Effector memory CD4-positive, alpha-beta T cell (primary cell): ENCODE measurements around the gene RRAS2.

Experiments
- DNase-seq, 3 donors: peaks; one replicate each; pipeline ENCODE4 v3.0.0-alpha.2; 2020
- H3K27ac ChIP-seq: 2 replicates; pipeline ENCODE4 v1.7.0; 2013; ENCODE audit warnings: mild to moderate bottlenecking, low read length, moderate library complexity; ENCODE audit not compliant: insufficient read depth, poor library complexity, severe bottlenecking
- H3K27me3 ChIP-seq: replicated peaks from 2 replicates; pipeline ENCODE4 v1.7.0; 2013; ENCODE audit warnings: mild to moderate bottlenecking, low read length; ENCODE audit not compliant: insufficient read depth, control insufficient read depth, poor library complexity, severe bottlenecking
- H3K36me3 ChIP-seq: 2 replicates; pipeline ENCODE4 v1.7.0; 2013; ENCODE audit warnings: mild to moderate bottlenecking, low read length, moderate library complexity; ENCODE audit not compliant: control insufficient read depth, insufficient read depth
- H3K4me1 ChIP-seq: 2 replicates; pipeline ENCODE4 v1.7.0; 2013; ENCODE audit warnings: low read length, mild to moderate bottlenecking; ENCODE audit not compliant: control insufficient read depth, insufficient read depth, poor library complexity, severe bottlenecking
- H3K4me3 ChIP-seq: 2 replicates; pipeline ENCODE4 v1.7.0; 2013; ENCODE audit warnings: low read length, low read depth, mild to moderate bottlenecking; ENCODE audit not compliant: insufficient read depth, poor library complexity, severe bottlenecking
- H3K9me3 ChIP-seq: 2 replicates; pipeline ENCODE4 v1.7.0; 2013; ENCODE audit warnings: mild to moderate bottlenecking, low read length, moderate library complexity; ENCODE audit not compliant: control insufficient read depth

RRAS2 gene

GRCh38 chr11:14373941-14374646 is 15.1 kb upstream of the RRAS2 start:
- DNase-seq: no peak
- Histone ChIP-seq H3K36me3 (no peaks in the 10 kb centered on the region), H3K27me3 (no peaks in the 10 kb centered on the region), H3K4me3 (no peak overlapping the region), H3K4me1 (no peaks in the 10 kb centered on the region), H3K9me3 (no peaks in the 10 kb centered on the region), H3K27ac (no peak overlapping the region)

DNA sequence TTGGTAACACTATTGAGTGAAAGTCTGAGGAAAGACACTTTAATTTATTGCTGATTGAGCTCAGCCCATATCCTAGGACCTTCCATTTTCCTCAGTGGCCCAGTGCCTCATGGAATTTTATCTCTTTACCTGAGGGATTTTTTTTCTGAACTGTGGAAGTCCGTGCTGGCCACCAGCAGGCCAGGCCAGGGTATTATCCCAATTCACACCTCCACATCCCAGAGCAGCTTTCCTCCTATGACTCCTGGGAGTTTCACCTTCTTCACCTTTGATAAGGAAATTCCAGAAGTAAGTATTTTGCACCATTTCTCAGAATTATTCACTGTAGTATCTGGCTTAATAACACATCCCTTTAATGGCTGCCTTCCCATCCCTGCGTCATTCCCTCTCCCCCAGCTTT is 13.0 kb upstream of the RRAS2 start:
- no peaks in the 10 kb centered on the region for H3K9me3 ChIP-seq
- H3K27me3 ChIP-seq: no peaks in the 10 kb centered on the region
- no peaks in the 10 kb centered on the region for H3K36me3 ChIP-seq
- H3K4me1 ChIP-seq: no peaks in the 10 kb centered on the region
- H3K4me3 ChIP-seq: no peak overlapping the region
- H3K27ac ChIP-seq: no peak overlapping the region
- no peak for DNase-seq

GRCh38 chr11:14371249-14371648 is 12.3 kb upstream of the RRAS2 start:
- Histone ChIP-seq H3K9me3 (no peaks in the 10 kb centered on the region), H3K4me1 (no peaks in the 10 kb centered on the region), H3K4me3 (no peak overlapping the region), H3K36me3 (no peaks in the 10 kb centered on the region), H3K27ac (no peak overlapping the region), H3K27me3 (no peaks in the 10 kb centered on the region)
- DNase-seq: no peak

DNA sequence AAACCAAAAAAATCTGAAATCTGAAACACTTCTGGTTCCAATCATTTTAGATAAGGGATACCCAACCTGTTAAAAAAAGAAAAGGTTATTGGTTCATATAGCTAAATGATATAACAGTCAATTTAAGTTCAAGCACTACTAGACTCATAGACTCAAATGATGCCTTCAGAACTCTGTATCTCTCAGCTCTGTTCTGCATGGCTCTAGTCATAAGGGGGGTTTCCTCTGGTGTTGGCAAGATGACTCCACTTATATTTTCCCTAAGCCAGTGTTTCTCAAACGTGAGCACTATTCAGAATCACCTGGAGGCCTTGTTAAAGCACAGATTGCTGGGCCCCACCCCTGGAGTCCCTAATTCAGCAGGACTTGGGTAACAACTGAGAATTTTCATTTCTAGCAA is 11.5 kb upstream of the RRAS2 start:
- H3K27ac ChIP-seq: no peak overlapping the region

GRCh38 chr11:14369598-14369997 is 10.6 kb upstream of the RRAS2 start:
- Histone ChIP-seq H3K27ac (no peak overlapping the region), H3K4me1 (no peaks in the 10 kb centered on the region), H3K27me3 (no peaks in the 10 kb centered on the region), H3K9me3 (no peaks in the 10 kb centered on the region), H3K4me3 (no peak overlapping the region), H3K36me3 (no peaks in the 10 kb centered on the region)
- no peak for DNase-seq

More for the DNA sequence above, 11.5 kb upstream of the RRAS2 start:
- DNase-seq: no peak
- H3K9me3 ChIP-seq: no peaks in the 10 kb centered on the region
- no peak overlapping the region for H3K4me3 ChIP-seq
- no peaks in the 10 kb centered on the region for H3K4me1 ChIP-seq
- no peaks in the 10 kb centered on the region for H3K27me3 ChIP-seq
- H3K36me3 ChIP-seq: no peaks in the 10 kb centered on the region

DNA sequence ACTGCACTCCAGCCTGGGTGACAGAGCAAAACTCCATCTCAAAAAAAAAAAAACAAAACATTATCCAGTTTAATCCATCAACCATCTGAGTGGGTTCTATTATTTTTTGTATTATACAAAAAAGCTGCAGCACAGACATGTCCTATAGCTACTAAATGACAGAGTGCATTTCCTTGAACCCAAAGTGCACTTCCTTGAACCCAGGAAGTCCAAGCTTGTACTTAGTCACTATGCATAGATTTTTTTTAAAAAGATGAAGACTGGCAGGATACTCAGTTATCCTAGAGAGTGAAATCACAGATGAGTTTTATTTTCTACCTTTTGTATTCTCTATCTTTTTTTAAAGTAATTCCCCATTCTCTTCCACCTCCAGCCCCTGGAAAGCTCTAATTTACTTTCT is 8.0 kb upstream of the RRAS2 start:
- no peak for DNase-seq
- Histone ChIP-seq H3K27me3 (no peaks in the 10 kb centered on the region), H3K4me3 (no peak overlapping the region), H3K36me3 (no peaks in the 10 kb centered on the region), H3K9me3 (no peaks in the 10 kb centered on the region), H3K27ac (no peak overlapping the region), H3K4me1 (no peaks in the 10 kb centered on the region)

- H3K27me3 ChIP-seq: no peaks in the 10 kb centered on the region
Observed at GRCh38 chr11:14364322-14364721, 5.3 kb upstream of the RRAS2 start.

GRCh38 chr11:14362611-14363010 is 3.6 kb upstream of the RRAS2 start:
- H3K4me3 ChIP-seq: no peak overlapping the region
- no peaks in the 10 kb centered on the region for H3K27me3 ChIP-seq
- no peak for DNase-seq
- H3K36me3 ChIP-seq: no peaks in the 10 kb centered on the region
- H3K4me1 ChIP-seq: no peaks in the 10 kb centered on the region
- no peak overlapping the region for H3K27ac ChIP-seq
- no peaks in the 10 kb centered on the region for H3K9me3 ChIP-seq

More at GRCh38 chr11:14364322-14364721, 5.3 kb upstream of the RRAS2 start:
- no peak overlapping the region for H3K27ac ChIP-seq
- DNase-seq: no peak
- no peak overlapping the region for H3K4me3 ChIP-seq
- H3K9me3 ChIP-seq: no peaks in the 10 kb centered on the region
- H3K4me1 ChIP-seq: no peaks in the 10 kb centered on the region
- no peaks in the 10 kb centered on the region for H3K36me3 ChIP-seq

- Histone ChIP-seq H3K9me3 (no peaks in the 10 kb centered on the region), H3K4me1 (no peaks in the 10 kb centered on the region), H3K27ac (no peak overlapping the region), H3K4me3 (no peak overlapping the region), H3K36me3 (no peaks in the 10 kb centered on the region), H3K27me3 (no peaks in the 10 kb centered on the region)
- no peak for DNase-seq
Observed at GRCh38 chr11:14361951-14362350, 3.0 kb upstream of the RRAS2 start.

- Histone ChIP-seq H3K9me3 (no peaks in the 10 kb centered on the region), H3K36me3 (no peaks in the 10 kb centered on the region), H3K4me1 (no peaks in the 10 kb centered on the region), H3K4me3 (no peak overlapping the region), H3K27me3 (no peaks in the 10 kb centered on the region), H3K27ac (no peak overlapping the region)
- DNase-seq: no peak
Observed at GRCh38 chr11:14360976-14361375, 2.0 kb upstream of the RRAS2 start.
